Right renal cortex interstitium (tissue), 3 donors: Measurements from ENCODE around the gene SDR42E1. TPM values are rescaled to one million over a fixed set of nuclear protein-coding genes. Genes with fewer than 3 reads are reported as not detected.

Experiments used
- DNase-seq, 3 donors: peaks; one replicate each; pipeline ENCODE4 v3.0.0-alpha.2; 2013; ENCODE audit warnings: low read depth in 3 of 3, low spot score in 2 of 3
- polyA plus RNA-seq, 3 donors: library from polyadenylated mRNA; unstranded; fragments of 120-200 nt; gene quantifications; one replicate each; pipeline ENCODE4 v1.2.1, GENCODE V29; 2013; ENCODE audit not compliant: insufficient read length in 3 of 3

The SDR42E1 gene
- polyA plus RNA-seq, 3 donors: 13.0 to 14.9 (median 14.6) TPM

DNA sequence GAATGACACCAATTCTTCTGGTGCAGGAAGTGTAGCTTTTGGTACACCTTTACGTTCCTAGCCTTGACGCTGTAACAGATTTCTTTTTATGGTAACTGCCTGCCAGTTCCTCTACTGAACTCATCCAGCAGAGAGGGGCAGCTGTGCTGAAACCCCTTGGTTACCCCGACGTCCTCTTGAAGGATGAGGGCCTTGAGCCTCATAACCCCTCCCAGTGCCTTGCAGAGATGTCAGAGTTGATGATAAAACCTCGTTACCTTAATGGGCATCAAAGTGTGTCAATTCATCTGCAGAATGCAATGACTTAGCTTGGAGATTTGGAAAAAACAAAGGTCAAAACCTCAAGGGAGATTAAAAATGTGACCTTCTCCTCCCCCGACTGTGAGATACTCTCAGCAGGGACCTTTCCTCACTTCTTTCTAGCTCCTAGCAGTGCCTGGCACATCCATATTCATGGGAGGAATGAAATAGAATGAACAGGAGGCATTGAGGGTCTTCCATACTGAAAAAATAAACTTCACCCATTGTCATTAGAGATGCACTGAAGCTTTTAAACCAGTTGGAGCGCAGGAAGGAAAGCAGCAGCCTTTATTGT is 69.2 kb downstream of the SDR42E1 start:
- DNase-seq: no peak

DNA sequence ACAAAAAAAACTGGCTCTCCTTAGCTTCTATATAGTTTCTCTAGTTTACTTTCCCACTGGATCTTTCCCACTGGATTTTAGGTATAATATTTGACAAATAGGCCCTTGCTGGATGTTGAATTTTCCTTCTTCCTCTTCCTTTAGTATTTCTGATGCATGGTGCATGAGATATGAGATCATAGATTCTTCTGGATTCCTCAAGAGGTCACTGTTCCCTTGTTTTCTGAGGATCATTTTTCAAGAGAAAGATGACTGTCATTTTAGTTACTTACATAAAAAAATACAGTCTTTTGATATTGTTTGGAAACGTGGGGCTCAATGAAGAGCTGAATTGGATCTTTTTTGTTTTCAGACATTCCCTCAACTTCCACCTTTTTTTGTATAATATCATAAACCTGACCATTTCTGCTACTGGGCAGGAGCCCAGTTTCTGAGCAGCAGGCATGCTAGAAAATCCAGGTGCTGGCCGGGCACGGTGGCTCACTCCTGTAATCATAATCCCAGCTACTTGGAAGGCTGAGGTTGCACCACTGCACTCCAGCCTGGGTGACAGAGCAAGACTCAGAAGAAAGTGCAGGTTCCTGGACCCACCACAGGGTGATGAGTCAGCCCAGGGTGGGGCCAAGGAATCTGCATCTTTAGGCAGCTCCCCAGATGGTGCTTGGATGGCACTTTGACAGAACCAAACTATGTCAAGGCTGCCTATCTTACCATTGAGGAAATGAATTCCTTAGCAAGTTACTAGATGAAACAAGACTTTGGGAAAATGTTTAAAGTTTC is 70.3 kb downstream of the SDR42E1 start:
- peak in 1 of 3 donors; percentile 25 for DNase-seq

DNA sequence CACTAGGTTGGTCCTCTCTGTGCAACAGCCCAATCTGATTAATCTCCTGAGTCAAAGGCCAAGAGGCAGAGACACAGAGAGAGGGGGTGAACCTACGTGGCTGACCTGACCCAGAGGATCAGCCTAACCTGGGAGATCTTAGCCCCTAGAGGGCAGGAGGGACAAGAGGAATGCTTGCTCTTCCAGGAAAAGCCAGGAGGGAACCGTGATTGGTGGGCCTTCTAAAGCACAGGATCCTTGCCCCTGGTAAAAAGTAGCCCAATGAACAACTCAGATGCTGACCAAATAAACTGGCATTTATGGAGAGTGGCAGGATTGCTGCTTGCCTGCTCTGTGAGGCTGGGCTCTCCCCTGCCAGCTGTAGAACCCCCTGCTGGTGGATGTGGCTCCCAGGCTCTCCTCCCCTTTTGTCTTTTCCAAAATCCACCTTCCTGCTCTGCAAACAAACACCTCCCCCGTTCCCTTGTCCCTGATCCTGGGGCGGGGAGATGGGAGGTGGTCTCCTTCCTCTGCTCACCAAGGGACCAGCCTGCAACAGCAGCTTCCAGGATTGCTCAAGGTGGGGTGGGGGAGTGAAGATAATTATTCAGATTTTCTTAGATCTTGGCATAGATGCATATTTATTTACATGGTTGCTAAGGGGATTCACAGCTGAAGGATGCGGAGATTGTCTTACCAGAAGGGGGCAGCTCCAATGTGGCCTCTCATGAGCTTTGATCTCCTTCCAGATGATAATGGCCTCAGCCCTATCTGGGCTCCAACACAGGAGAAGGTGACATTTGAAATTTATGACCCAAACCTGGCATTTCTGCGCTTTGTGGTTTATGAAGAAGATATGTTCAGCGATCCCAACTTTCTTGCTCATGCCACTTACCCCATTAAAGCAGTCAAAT is 71.9 kb downstream of the SDR42E1 start:
- DNase-seq: no peak

Other genes with a start within 250 kb of the SDR42E1 start
- gene PLCG2, start 232.2 kb downstream of the SDR42E1 start, polyA plus RNA-seq: 10 to 100 TPM; 37.6 to 50.2 (median 40.7) TPM
- gene HSD17B2, start 23.8 kb upstream of the SDR42E1 start, polyA plus RNA-seq: 10 to 100 TPM in 2 of 3 donors, 1 to 10 TPM in 1; 9.2 to 15.1 (median 13.7) TPM
- 10 to 100 TPM; 48.5 to 54.4 (median 49.6) TPM for gene MPHOSPH6, start 158.8 kb upstream of the SDR42E1 start, polyA plus RNA-seq